Measurements from ENCODE around the gene PIK3C2G.

- TF ChIP-seq POLR2AphosphoS5 (IDR thresholded peaks at IDR 0.05; ENCODE audit: low read depth, low read length) (no peak), POLR2A (IDR thresholded peaks at IDR 0.05; ENCODE audit: low read depth, low read length) (no peak), TAF1 (IDR thresholded peaks at IDR 0.05; ENCODE audit: low read depth, low read length) (no peak)
Measured at GRCh38 chr12:18320976-18321375, 59.7 kb downstream of the PIK3C2G start.

Measured in GM12891 (cell line).